ENCODE measurements around the gene PLCH2.

PLCH2 gene

GRCh38 chr1:2462819-2463218 is 13.3 kb upstream of the PLCH2 start:
- Histone ChIP-seq H3K4me1 (ENCODE audit: control insufficient read depth, insufficient read depth, low read length) (peaks cover 30% of the 10 kb centered on the region), H3K27me3 (replicated peaks; ENCODE audit: control insufficient read depth, insufficient read depth, low read length) (peaks cover 52% of the 10 kb centered on the region)

DNA sequence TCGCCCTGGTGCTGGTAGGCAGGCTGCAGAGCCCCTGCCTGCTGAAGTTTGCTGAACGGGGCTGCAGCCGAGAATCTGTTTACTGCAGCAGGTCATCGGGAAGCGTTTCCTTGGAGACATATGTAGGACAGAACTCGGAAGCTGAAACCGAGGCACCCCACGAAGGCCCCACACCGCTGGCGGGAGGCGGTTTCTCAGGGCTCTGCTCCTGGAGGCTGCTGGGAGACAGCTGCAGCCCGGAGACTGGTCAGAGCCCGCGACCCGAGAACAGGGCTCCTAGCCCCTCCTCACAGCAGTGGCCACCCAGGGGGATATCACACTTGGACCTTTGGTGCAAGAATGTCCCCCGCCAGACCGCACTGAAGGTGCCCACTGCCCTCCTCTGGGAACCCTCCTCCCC is 12.7 kb upstream of the PLCH2 start:
- no peak overlapping the region for H3K4me3 ChIP-seq (ENCODE audit: low read length)
- H3K4me1 ChIP-seq (ENCODE audit: control insufficient read depth, insufficient read depth, low read length), result peaks cover 28% of the 10 kb centered on the region
- peaks cover 55% of the 10 kb centered on the region for H3K27me3 ChIP-seq (replicated peaks; ENCODE audit: control insufficient read depth, insufficient read depth, low read length)
- H3K36me3 ChIP-seq (ENCODE audit: control insufficient read depth, insufficient read depth, low read length, severe bottlenecking), result no peaks in the 10 kb centered on the region
- no peaks in the 10 kb centered on the region for H3K9me3 ChIP-seq (ENCODE audit: control insufficient read depth, low read length)
- H3K9ac ChIP-seq (ENCODE audit: low read length), result no peak overlapping the region
- no peak for DNase-seq (ENCODE audit: low read depth)

More at GRCh38 chr1:2462819-2463218, 13.3 kb upstream of the PLCH2 start:
- Histone ChIP-seq H3K36me3 (ENCODE audit: control insufficient read depth, insufficient read depth, low read length, severe bottlenecking) (no peaks in the 10 kb centered on the region), H3K9me3 (ENCODE audit: control insufficient read depth, low read length) (no peaks in the 10 kb centered on the region), H3K4me3 (ENCODE audit: low read length) (no peak overlapping the region), H3K9ac (ENCODE audit: low read length) (no peak overlapping the region)
- DNase-seq (ENCODE audit: low read depth), result no peak

DNA sequence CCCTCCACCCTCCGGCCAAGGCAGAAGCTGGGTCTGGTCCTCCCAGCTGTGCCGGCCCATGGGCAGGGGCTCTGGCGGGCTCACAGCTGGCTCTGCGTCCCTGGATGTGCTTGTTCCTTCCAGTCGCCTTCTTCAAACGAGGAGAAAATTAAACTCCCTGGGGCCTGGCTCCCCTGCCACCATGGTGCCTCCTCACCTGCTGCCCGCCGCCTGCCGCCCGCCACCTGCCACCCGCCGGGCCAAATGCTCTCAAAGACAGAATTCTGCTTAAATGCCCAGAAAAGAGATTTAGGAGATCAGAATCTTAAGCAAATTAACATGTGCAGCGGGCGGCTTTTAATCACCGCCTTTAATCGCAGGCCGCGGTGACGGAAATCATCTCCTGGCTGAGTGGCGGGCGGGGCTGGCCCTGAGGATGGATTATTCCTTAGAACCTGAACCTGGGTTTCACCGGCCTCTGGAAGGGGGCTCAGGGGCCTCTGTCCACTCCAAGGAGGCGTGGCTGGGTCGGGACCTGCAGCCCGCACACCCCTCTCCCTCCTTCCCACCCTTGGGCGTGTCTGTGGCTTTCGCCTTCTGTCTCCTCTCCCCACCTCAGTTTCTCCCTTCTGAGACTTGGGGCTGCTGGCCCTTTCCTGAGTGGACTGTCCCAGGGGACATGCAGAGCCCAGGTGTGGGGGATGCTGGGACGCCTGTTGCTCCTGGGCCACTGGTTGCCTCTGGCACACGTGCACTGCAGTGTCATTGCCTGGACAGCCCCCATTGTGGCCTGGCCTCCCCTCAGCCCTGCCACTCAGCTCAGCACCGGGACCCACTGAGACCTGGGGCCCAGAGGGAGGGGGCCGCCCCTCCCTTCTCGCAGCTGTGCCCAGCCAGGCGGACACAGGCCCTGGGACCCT is 10.5 kb upstream of the PLCH2 start:
- Histone ChIP-seq H3K4me3 (ENCODE audit: low read length) (no peak overlapping the region), H3K9ac (ENCODE audit: low read length) (no peak overlapping the region), H3K9me3 (ENCODE audit: control insufficient read depth, low read length) (no peaks in the 10 kb centered on the region), H3K27me3 (replicated peaks; ENCODE audit: control insufficient read depth, insufficient read depth, low read length) (peaks cover 69% of the 10 kb centered on the region), H3K4me1 (ENCODE audit: control insufficient read depth, insufficient read depth, low read length) (peaks cover 6% of the 10 kb centered on the region), H3K36me3 (ENCODE audit: control insufficient read depth, insufficient read depth, low read length, severe bottlenecking) (no peaks in the 10 kb centered on the region)
- DNase-seq (ENCODE audit: low read depth), result no peak

GRCh38 chr1:2466270-2466665 is 9.8 kb upstream of the PLCH2 start:
- Histone ChIP-seq H3K9me3 (ENCODE audit: control insufficient read depth, low read length) (no peaks in the 10 kb centered on the region), H3K36me3 (ENCODE audit: control insufficient read depth, insufficient read depth, low read length, severe bottlenecking) (no peaks in the 10 kb centered on the region), H3K4me3 (ENCODE audit: low read length) (no peak overlapping the region), H3K9ac (ENCODE audit: low read length) (no peak overlapping the region), H3K27me3 (replicated peaks; ENCODE audit: control insufficient read depth, insufficient read depth, low read length) (peaks cover 71% of the 10 kb centered on the region), H3K4me1 (ENCODE audit: control insufficient read depth, insufficient read depth, low read length) (peaks cover 4% of the 10 kb centered on the region)
- no peak for DNase-seq (ENCODE audit: low read depth)

DNA sequence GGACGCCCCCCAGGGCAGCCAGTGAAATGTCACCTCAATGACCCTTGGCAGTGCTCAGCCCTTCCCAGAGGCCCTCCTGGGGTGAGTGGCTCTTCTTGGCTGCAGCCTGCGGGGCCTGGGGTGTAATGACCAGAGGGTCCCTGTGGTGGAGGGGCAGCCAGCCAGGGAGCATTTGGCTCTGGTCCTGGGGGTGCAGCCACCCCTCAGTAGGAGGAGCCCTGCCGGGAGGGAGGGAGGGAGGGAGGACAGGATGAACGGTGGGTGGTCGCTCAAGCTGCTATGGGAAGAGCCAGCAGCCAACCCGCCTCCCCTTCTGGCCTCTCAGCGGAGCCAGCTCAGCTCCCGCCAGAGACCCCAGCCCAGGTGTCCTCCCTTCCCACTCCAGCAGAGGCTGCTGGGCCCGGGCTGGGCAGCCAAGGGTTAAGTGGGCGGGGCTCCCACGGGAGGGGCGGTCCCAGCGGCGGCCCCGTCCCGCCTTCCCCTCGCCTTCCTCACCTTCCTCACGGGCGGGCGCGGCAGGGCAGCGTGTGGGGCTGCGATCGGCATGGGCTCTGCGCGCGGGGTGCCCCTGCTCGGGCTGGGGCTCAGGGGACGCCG is 9.0 kb upstream of the PLCH2 start:
- Histone ChIP-seq H3K4me3 (ENCODE audit: low read length) (no peak overlapping the region), H3K9me3 (ENCODE audit: control insufficient read depth, low read length) (no peaks in the 10 kb centered on the region), H3K36me3 (ENCODE audit: control insufficient read depth, insufficient read depth, low read length, severe bottlenecking) (no peaks in the 10 kb centered on the region), H3K4me1 (ENCODE audit: control insufficient read depth, insufficient read depth, low read length) (peaks cover 4% of the 10 kb centered on the region), H3K9ac (ENCODE audit: low read length) (no peak overlapping the region), H3K27me3 (replicated peaks; ENCODE audit: control insufficient read depth, insufficient read depth, low read length) (peaks cover 71% of the 10 kb centered on the region)
- no peak for DNase-seq (ENCODE audit: low read depth)

DNA sequence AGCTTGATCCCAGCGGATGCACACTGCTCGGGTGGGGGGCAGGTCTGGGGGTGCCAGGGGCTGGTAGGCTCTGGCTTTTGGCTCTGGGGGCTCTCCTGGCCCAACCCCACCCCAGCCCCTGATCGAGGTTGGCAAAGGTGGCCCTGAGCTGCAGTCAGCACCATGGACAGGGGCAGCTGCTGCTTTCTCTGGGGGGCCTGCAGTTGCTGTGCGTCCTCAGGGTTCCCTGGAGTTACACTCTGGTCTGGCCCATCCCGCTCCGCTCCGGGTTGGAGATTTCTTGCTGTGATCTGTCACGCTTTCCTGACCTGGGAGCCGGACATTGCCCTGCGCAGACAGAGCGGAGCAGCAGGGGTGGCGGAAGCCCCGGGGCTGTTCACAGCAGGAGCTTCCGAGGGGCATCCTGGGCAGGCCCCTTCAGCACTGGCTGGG is 8.0 kb upstream of the PLCH2 start:
- Histone ChIP-seq H3K4me3 (ENCODE audit: low read length) (no peak overlapping the region), H3K36me3 (ENCODE audit: control insufficient read depth, insufficient read depth, low read length, severe bottlenecking) (no peaks in the 10 kb centered on the region), H3K9me3 (ENCODE audit: control insufficient read depth, low read length) (no peaks in the 10 kb centered on the region), H3K9ac (ENCODE audit: low read length) (no peak overlapping the region), H3K4me1 (ENCODE audit: control insufficient read depth, insufficient read depth, low read length) (peaks cover 4% of the 10 kb centered on the region), H3K27me3 (replicated peaks; ENCODE audit: control insufficient read depth, insufficient read depth, low read length) (peaks cover 62% of the 10 kb centered on the region)
- peak; percentile 59 for DNase-seq (ENCODE audit: low read depth)

GRCh38 chr1:2468540-2468939 is 7.5 kb upstream of the PLCH2 start:
- H3K9ac ChIP-seq (ENCODE audit: low read length), result no peak overlapping the region
- peaks cover 4% of the 10 kb centered on the region for H3K4me1 ChIP-seq (ENCODE audit: control insufficient read depth, insufficient read depth, low read length)
- no peaks in the 10 kb centered on the region for H3K9me3 ChIP-seq (ENCODE audit: control insufficient read depth, low read length)
- peaks cover 58% of the 10 kb centered on the region for H3K27me3 ChIP-seq (replicated peaks; ENCODE audit: control insufficient read depth, insufficient read depth, low read length)
- H3K36me3 ChIP-seq (ENCODE audit: control insufficient read depth, insufficient read depth, low read length, severe bottlenecking), result no peaks in the 10 kb centered on the region
- no peak overlapping the region for H3K4me3 ChIP-seq (ENCODE audit: low read length)
- no peak for DNase-seq (ENCODE audit: low read depth)

DNA sequence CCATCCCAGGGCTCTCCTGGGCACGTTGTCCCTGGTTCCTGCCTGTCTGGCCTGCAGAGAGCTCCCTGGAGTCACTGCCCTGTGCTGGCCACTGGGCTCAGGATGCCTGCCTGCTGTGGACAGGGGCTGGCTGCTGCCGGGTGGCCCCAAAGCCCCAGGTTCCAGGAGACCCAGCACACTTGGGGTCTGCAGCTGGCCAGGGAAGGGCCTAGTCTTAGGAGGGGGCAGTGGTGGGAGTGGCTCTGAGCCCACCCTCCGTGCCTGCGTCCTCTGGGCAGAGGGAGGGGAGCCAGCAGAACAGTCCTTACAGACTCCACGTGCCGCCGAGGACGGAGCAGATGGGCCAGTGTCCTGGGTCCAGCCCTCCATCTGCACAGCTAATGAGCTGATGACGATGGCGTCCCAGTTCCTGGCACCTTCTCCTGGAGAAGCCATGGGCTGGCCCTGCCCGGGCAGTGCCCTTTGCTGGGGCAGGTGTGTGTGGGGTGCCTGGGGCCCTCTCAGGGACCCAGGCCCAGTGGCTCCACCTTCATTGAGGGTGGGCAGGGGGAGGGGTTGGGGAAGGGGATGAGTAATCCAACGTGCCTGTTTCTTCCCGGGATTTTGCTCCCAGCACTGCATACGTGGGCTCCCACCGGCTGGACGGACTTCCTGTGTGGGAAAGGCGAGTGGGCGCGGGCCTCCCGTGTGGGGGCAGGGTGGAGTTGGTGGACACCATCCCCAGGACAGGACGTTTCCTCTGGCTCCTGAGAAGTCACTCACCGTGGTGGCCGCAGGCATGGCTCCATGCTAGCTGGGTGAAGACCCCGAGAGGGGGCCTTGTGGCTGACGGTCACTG is 6.8 kb upstream of the PLCH2 start:
- Histone ChIP-seq H3K4me3 (ENCODE audit: low read length) (no peak overlapping the region), H3K27me3 (replicated peaks; ENCODE audit: control insufficient read depth, insufficient read depth, low read length) (peaks cover 50% of the 10 kb centered on the region), H3K36me3 (ENCODE audit: control insufficient read depth, insufficient read depth, low read length, severe bottlenecking) (no peaks in the 10 kb centered on the region), H3K4me1 (ENCODE audit: control insufficient read depth, insufficient read depth, low read length) (no peaks in the 10 kb centered on the region), H3K9me3 (ENCODE audit: control insufficient read depth, low read length) (no peaks in the 10 kb centered on the region), H3K9ac (ENCODE audit: low read length) (no peak overlapping the region)
- no peak for DNase-seq (ENCODE audit: low read depth)

GRCh38 chr1:2470290-2471158 is 5.6 kb upstream of the PLCH2 start:
- no peak overlapping the region for H3K4me3 ChIP-seq (ENCODE audit: low read length)
- no peaks in the 10 kb centered on the region for H3K9me3 ChIP-seq (ENCODE audit: control insufficient read depth, low read length)
- H3K36me3 ChIP-seq (ENCODE audit: control insufficient read depth, insufficient read depth, low read length, severe bottlenecking), result no peaks in the 10 kb centered on the region
- H3K4me1 ChIP-seq (ENCODE audit: control insufficient read depth, insufficient read depth, low read length), result peaks cover 7% of the 10 kb centered on the region
- DNase-seq (ENCODE audit: low read depth), result no peak
- peaks cover 40% of the 10 kb centered on the region for H3K27me3 ChIP-seq (replicated peaks; ENCODE audit: control insufficient read depth, insufficient read depth, low read length)
- H3K9ac ChIP-seq (ENCODE audit: low read length), result no peak overlapping the region

GRCh38 chr1:2471159-2471471 is 5.0 kb upstream of the PLCH2 start:
- Histone ChIP-seq H3K4me3 (ENCODE audit: low read length) (no peak overlapping the region), H3K36me3 (ENCODE audit: control insufficient read depth, insufficient read depth, low read length, severe bottlenecking) (no peaks in the 10 kb centered on the region), H3K9me3 (ENCODE audit: control insufficient read depth, low read length) (no peaks in the 10 kb centered on the region), H3K9ac (ENCODE audit: low read length) (no peak overlapping the region), H3K4me1 (ENCODE audit: control insufficient read depth, insufficient read depth, low read length) (peaks cover 7% of the 10 kb centered on the region), H3K27me3 (replicated peaks; ENCODE audit: control insufficient read depth, insufficient read depth, low read length) (peaks cover 34% of the 10 kb centered on the region)
- no peak for DNase-seq (ENCODE audit: low read depth)

Data from adipocyte (in vitro differentiated cells).